T-helper 2 cell treated with Interferon-gamma antibody and Interleukin-4, amounts not matched to agents 100 ng/mL and 5 ng/mL, for 36 hours (primary cell): ENCODE results near the gene MLLT10. TPM values are rescaled to one million over a fixed set of nuclear protein-coding genes. Genes with fewer than 3 reads are reported as not detected.

ENCODE experiments used
- intact Hi-C: fragments of 100-400 bp; cut with micrococcal nuclease; formaldehyde crosslinking; loops from one replicate; pipeline ENCODE4 v1.15.1; 2023
- total RNA-seq: library from RNA; stranded (reverse); gene quantifications from 2 replicates; pipeline ENCODE4 v1.2.3, GENCODE V29; 2022

MLLT10 gene
- 39.2 and 45.1 TPM in 2 replicates for total RNA-seq

GRCh38 chr10:21533467-21534279, at the start of gene MLLT10:
MLLT10 (plus strand) TSS chr10:21534232; CDS start chr10:21534645, 413 bp downstream.
- intact Hi-C loops, result loop anchor here (1.0 to 5.0 kb wide), 8 partner anchors 8 to 1561 kb away; partner anchors contain the start of genes COMMD3, DNAJC1, MSRB2 and SKIDA1

GRCh38 chr10:21487416-21488180, 46.4 kb upstream of the MLLT10 start:
- intact Hi-C loops, result no loop called here

- intact Hi-C loops, result no loop called here
Measured at GRCh38 chr10:21488246-21488956, 45.6 kb upstream of the MLLT10 start.

GRCh38 chr10:21488957-21489446, 45.0 kb upstream of the MLLT10 start:
- intact Hi-C loops, result no loop called here

GRCh38 chr10:21490028-21490710, 43.9 kb upstream of the MLLT10 start:
- intact Hi-C loops, result loop anchor here (10.0 kb wide), 1 partner anchor 765 kb away; no protein-coding TSS in a partner anchor

- intact Hi-C loops, result loop anchor here (10.0 kb wide), 1 partner anchor 764 kb away; no protein-coding TSS in a partner anchor
Measured at GRCh38 chr10:21490711-21491105, 43.3 kb upstream of the MLLT10 start.

GRCh38 chr10:21492421-21492820, 41.6 kb upstream of the MLLT10 start:
- intact Hi-C loops, result loop anchor here (10.0 kb wide), 1 partner anchor 762 kb away; no protein-coding TSS in a partner anchor

- intact Hi-C loops, result loop anchor here (2.0 to 10.0 kb wide), 2 partner anchors 215 to 761 kb away; no protein-coding TSS in a partner anchor
Measured at GRCh38 chr10:21493784-21494183, 40.2 kb upstream of the MLLT10 start.

GRCh38 chr10:21494191-21495001, 39.6 kb upstream of the MLLT10 start:
- intact Hi-C loops, result loop anchor here (1.0 to 10.0 kb wide), 8 partner anchors 23 to 1493 kb away; partner anchors contain the start of genes DNAJC1 and MLLT10

GRCh38 chr10:21495002-21495751, 38.9 kb upstream of the MLLT10 start:
- intact Hi-C loops, result loop anchor here (1.0 to 10.0 kb wide), 8 partner anchors 22 to 1492 kb away; partner anchors contain the start of genes DNAJC1 and MLLT10

- intact Hi-C loops, result loop anchor here (1.0 to 10.0 kb wide), 9 partner anchors 21 to 1491 kb away; partner anchors contain the start of genes DNAJC1 and MLLT10
Measured at GRCh38 chr10:21495752-21496342, 38.2 kb upstream of the MLLT10 start.

GRCh38 chr10:21496343-21497176, 37.5 kb upstream of the MLLT10 start:
- intact Hi-C loops, result loop anchor here (1.0 to 10.0 kb wide), 4 partner anchors 457 to 1491 kb away; partner anchors contain the start of gene DNAJC1

- intact Hi-C loops, result loop anchor here (5.0 to 10.0 kb wide), 3 partner anchors 505 to 1490 kb away; partner anchors contain the start of gene DNAJC1
Measured at GRCh38 chr10:21497177-21497807, 36.7 kb upstream of the MLLT10 start.

- intact Hi-C loops, result loop anchor here (5.0 to 10.0 kb wide), 3 partner anchors 504 to 1489 kb away; partner anchors contain the start of gene DNAJC1
Measured at GRCh38 chr10:21498377-21498776, 35.7 kb upstream of the MLLT10 start.

GRCh38 chr10:21498986-21499385, 35.0 kb upstream of the MLLT10 start:
- intact Hi-C loops, result loop anchor here (5.0 to 10.0 kb wide), 3 partner anchors 503 to 1488 kb away; partner anchors contain the start of gene DNAJC1
